SU-DHL-6 (cell line): ENCODE results near the gene SLC6A7.

Experiments
- H2AFZ ChIP-seq: fragments of 200-600 bp; sonication (generic); 2 replicates; pipeline ENCODE4 v1.6.1; 2014; ENCODE audit warnings: low read depth, mild to moderate bottlenecking, moderate library complexity, mixed read lengths, antibody characterized with exemption, low read length; ENCODE audit not compliant: severe bottlenecking
- H3F3A ChIP-seq: fragments of 200-600 bp; shearing (Covaris generic); 2 replicates; pipeline ENCODE4 v1.6.0; 2016; ENCODE audit warnings: antibody characterized with exemption, mild to moderate bottlenecking; ENCODE audit not compliant: insufficient read depth
- H3K27ac ChIP-seq: fragments of 200-600 bp; sonication (generic); 2 replicates; pipeline ENCODE4 v1.5.1; 2016; ENCODE audit warnings: low read depth, mild to moderate bottlenecking, low read length, moderate library complexity, mixed read lengths
- H3K27me3 ChIP-seq: fragments of 200-600 bp; sonication (generic), shearing (Covaris generic); 2 replicates; pipeline ENCODE4 v1.6.0; 2014; ENCODE audit warnings: mild to moderate bottlenecking, low read length
- H3K36me3 ChIP-seq: fragments of 200-600 bp; sonication (generic); 2 replicates; pipeline ENCODE4 v1.6.1; 2014; ENCODE audit warnings: mild to moderate bottlenecking, low read length, mixed read lengths
- H3K4me2 ChIP-seq: fragments of 300-600, 200-600 bp; shearing (Covaris generic), sonication (generic); 2 replicates; pipeline ENCODE4 v1.6.0; 2014; ENCODE audit warnings: low read length, low read depth, mild to moderate bottlenecking; ENCODE audit not compliant: poor library complexity, severe bottlenecking
- H3K4me3 ChIP-seq: fragments of 200-600 bp; sonication (generic); 2 replicates; pipeline ENCODE4 v1.5.1; 2014; ENCODE audit warnings: antibody characterized with exemption, low read length, mild to moderate bottlenecking, mixed read lengths; ENCODE audit not compliant: insufficient read depth, poor library complexity, severe bottlenecking
- H3K79me2 ChIP-seq: fragments of 200-600 bp; sonication (generic); 2 replicates; pipeline ENCODE4 v1.6.1; 2014; ENCODE audit warnings: mild to moderate bottlenecking, low read length, moderate library complexity; ENCODE audit not compliant: insufficient read depth
- H3K9ac ChIP-seq: fragments of 200-600 bp; sonication (generic); 2 replicates; pipeline ENCODE4 v1.7.0; 2014; ENCODE audit warnings: mild to moderate bottlenecking, low read length
- H3K9me2 ChIP-seq: fragments of 200-600 bp; sonication (generic); replicated peaks from 2 replicates; pipeline ENCODE4 v1.6.1; 2014; ENCODE audit warnings: low read length; ENCODE audit not compliant: insufficient read depth
- H3K9me3 ChIP-seq: fragments of 200-600 bp; sonication (generic); 2 replicates; pipeline ENCODE4 v1.6.1; 2014; ENCODE audit warnings: low read length, mixed read lengths; ENCODE audit not compliant: insufficient read depth
- H4K20me1 ChIP-seq: fragments of 200-600 bp; sonication (generic); 2 replicates; pipeline ENCODE4 v1.6.1; 2014; ENCODE audit warnings: low read depth, mild to moderate bottlenecking, antibody characterized with exemption, low read length, moderate library complexity, mixed read lengths
- EZH2phosphoT487 ChIP-seq: fragments of 200-600 bp; sonication (generic), shearing (Covaris generic); conservative IDR thresholded peaks from 2 replicates; pipeline ENCODE4 v1.6.1; 2018; ENCODE audit warnings: mild to moderate bottlenecking, antibody characterized with exemption, low read length, moderate library complexity, mixed read lengths
- TF ChIP-seq, protein P1 (sequence below): fragments of 200-600 bp; sonication (generic); IDR thresholded peaks from one replicate; pipeline ENCODE4 v1.5.1; 2017; ENCODE audit warnings: antibody characterized with exemption, mild to moderate bottlenecking, low read length, moderate library complexity; ENCODE audit not compliant: insufficient read depth, poor library complexity, severe bottlenecking

SLC6A7 gene

GRCh38 chr5:150181766-150182545, 7.9 kb upstream of the SLC6A7 start:
- Histone ChIP-seq H3K27ac (no peak overlapping the region), H3F3A (no peaks in the 10 kb centered on the region), H3K36me3 (no peaks in the 10 kb centered on the region), H3K9me2 (no peaks in the 10 kb centered on the region), H2AFZ (no peak overlapping the region), H3K27me3 (no peaks in the 10 kb centered on the region), H4K20me1 (no peaks in the 10 kb centered on the region), H3K79me2 (no peaks in the 10 kb centered on the region), H3K4me2 (no peak overlapping the region), H3K9ac (no peak overlapping the region), H3K9me3 (no peaks in the 10 kb centered on the region), H3K4me3 (no peak overlapping the region)
- TF ChIP-seq, protein P1, sequence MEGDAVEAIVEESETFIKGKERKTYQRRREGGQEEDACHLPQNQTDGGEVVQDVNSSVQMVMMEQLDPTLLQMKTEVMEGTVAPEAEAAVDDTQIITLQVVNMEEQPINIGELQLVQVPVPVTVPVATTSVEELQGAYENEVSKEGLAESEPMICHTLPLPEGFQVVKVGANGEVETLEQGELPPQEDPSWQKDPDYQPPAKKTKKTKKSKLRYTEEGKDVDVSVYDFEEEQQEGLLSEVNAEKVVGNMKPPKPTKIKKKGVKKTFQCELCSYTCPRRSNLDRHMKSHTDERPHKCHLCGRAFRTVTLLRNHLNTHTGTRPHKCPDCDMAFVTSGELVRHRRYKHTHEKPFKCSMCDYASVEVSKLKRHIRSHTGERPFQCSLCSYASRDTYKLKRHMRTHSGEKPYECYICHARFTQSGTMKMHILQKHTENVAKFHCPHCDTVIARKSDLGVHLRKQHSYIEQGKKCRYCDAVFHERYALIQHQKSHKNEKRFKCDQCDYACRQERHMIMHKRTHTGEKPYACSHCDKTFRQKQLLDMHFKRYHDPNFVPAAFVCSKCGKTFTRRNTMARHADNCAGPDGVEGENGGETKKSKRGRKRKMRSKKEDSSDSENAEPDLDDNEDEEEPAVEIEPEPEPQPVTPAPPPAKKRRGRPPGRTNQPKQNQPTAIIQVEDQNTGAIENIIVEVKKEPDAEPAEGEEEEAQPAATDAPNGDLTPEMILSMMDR = no peak
- no peak for TF ChIP-seq EZH2phosphoT487

DNA sequence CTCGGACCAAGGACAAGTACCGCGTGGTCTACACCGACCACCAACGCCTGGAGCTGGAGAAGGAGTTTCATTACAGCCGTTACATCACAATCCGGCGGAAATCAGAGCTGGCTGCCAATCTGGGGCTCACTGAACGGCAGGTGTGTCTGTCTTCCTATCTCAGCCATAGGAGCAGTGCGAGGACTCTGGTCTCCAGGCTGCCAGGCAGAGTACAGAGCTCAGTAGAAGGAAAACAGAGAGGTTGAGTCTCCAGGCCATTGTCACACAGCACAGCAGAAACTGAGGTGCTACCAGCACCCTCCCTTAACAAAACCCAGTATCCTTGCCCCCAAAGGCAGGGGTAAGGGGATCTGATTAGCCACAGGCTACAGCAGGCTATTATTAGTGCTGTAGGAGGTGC, 7.1 kb upstream of the SLC6A7 start:
- Histone ChIP-seq H3K9me3 (no peaks in the 10 kb centered on the region), H3F3A (no peaks in the 10 kb centered on the region), H4K20me1 (no peaks in the 10 kb centered on the region), H3K4me3 (no peak overlapping the region), H3K27ac (no peak overlapping the region), H3K36me3 (no peaks in the 10 kb centered on the region), H2AFZ (no peak overlapping the region), H3K9me2 (no peaks in the 10 kb centered on the region), H3K27me3 (no peaks in the 10 kb centered on the region), H3K9ac (no peak overlapping the region), H3K4me2 (no peak overlapping the region), H3K79me2 (no peaks in the 10 kb centered on the region)
- TF ChIP-seq, protein P1 = no peak
- no peak for TF ChIP-seq EZH2phosphoT487

- TF ChIP-seq, protein P1 = no peak
- TF ChIP-seq EZH2phosphoT487 = no peak
- Histone ChIP-seq H3K9me2 (no peaks in the 10 kb centered on the region), H3K79me2 (no peaks in the 10 kb centered on the region), H3K27me3 (no peaks in the 10 kb centered on the region), H3F3A (no peaks in the 10 kb centered on the region), H3K4me2 (no peak overlapping the region), H3K27ac (no peak overlapping the region), H3K36me3 (no peaks in the 10 kb centered on the region), H2AFZ (no peak overlapping the region), H3K4me3 (no peak overlapping the region), H3K9me3 (no peaks in the 10 kb centered on the region), H3K9ac (no peak overlapping the region), H4K20me1 (no peaks in the 10 kb centered on the region)
These were observed 6.4 kb upstream of the SLC6A7 start for GRCh38 chr5:150183436-150183835.
